Stimulated activated CD4-positive, alpha-beta T cell treated with anti-CD3 and anti-CD28 coated beads, Interleukin-1b, Interleukin-23, amount 100 ng/mL, for 48 hours (primary cell): ENCODE results near the gene TSPEAR.

ENCODE experiments used
- DNase-seq: peaks from one replicate; pipeline ENCODE4 v3.0.0-alpha.2; 2020

Gene TSPEAR

DNA sequence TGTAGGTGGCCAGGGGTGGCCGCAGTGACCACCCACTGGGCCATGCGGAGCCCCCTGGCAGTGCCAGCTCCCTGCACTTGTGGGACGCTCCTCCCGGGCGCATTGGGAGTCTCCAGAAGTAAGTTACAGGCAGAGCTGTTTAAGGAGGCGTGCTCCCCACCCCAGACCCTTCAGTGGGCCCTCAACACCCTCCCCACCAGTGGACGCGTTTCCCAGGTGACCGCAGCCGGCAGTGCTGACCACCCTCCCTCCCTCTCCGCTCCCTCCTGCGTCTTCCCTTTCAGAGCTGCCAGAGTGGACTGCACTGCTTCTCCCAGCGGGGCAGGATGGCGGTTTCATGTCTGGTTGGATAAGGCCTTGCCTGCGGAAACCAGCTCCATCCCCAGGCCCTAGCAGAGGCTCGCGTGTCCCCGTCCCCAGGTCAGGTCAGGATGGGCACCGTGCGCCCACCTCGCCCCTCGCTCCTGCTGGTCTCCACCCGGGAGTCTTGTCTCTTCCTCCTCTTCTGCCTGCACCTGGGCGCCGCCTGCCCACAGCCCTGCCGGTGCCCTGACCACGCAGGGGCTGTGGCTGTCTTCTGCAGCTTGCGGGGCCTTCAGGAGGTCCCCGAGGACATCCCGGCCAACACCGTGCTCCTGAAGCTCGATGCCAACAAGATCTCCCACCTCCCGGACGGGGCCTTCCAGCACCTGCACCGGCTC is 255.0 kb downstream of the TSPEAR start:
- DNase-seq = no peak

DNA sequence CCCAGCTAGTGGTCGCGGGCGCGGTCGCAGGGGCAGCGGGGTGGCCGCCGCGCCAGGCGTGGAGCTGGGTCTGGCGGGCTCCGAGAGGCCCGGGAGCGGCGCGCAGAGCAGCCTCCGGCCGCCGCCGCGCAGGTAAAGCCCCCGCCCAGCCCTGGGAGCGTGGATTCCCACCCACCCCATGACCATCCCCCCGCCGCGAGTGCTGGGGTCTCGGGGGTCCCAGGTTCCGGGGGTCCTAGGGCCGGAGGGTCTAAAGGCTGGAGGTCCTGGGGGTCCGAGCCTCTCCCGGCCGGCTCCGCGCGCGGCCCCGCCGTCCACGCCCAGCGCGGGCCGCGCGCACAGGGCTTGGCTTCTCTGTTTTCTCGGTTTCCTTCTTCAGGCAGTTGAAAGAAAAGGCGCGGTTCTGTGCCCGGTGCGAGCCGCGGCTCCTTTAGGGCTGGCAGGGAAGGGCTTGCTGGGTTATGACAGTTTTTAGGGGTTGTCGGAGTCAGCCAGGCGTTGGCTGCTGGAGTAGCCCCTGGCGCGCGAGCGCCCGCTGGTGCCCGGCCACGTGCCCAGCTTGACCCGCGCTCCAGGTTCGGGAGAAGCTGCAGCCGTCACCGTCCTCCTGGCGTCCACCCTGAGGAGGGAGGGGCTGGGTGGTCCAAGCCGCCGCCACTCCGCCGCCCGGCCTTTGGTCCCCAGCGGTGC is 255.7 kb downstream of the TSPEAR start:
- DNase-seq = peak; percentile 25

DNA sequence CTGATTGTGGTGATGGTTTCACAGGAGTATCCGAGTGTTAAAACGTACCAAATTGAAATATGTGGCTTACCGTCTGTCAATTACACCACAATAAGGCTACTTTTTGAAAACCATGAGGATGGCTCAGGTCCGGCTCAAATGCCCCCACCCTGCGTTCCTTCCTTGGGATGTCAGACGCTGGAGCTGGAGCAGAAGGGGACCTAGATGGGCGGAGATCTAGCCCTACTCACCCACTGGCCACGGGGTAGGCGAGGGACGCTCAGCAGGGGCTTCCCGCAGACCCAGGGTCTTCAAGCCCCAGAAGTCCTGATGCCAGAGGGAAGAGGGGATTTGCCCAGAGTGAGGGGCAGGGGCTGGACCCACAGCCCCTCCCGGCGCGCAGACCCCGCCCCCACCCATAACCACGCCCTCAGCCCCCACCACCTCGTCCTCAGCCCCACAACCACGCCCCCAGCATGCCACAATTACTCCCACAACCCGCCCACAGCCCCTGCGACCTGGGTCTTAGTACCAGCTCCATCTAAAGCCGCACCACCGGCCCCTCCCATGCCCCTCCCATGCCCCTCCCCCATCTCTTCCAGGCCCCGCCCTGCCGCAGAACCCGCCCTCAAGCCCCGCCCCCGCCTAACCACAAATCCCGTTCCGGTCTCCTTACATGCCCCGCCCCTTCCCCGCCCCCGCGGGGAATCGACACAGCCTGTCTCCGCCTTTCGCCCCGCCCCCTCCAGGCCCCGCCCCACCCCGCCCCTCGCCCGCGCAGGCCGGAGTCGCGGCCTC is 256.4 kb downstream of the TSPEAR start, which contains the start of gene LRRC3:
Gene LRRC3, plus strand, starts transcription at position 764 of the 777 bp plus-strand sequence. CDS start 1,135 bp downstream, outside the sequence.
- DNase-seq = peak; percentile 85

DNA sequence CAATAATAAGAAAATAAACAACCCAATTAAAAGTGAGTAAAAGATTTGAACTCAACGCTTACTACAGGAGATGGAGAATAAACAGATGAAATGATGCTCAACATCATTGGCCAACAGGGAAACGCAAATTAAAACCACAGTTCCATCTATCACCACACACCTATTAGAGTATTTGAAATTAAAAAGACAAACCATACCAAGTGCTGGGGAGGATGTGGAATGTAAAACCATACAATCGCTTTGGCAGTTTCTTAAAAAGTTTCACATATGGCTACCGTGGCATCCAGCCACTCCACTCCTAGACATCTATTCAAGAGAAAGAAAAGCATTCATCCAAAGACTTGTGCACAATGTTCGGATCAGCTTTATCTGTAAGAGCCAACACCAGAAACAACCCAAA is 257.3 kb downstream of the TSPEAR start:
- DNase-seq = no peak

DNA sequence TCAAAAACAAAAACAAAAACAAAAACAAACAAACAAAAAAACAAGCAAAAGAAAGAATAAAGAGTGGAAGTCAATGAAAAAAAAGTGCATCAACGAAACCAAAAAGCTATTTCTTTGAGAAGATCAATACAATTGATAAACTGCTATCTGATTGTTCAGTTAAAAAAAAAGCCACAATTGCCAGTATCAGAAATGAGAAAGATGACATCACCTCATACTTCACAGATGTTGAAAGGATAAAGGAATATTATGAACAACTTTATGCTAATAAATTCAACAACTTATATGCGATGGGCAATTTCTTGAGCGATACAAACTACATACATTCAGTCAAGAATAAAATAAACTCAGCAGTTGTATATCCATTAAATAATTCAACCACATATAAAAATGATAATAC is 258.3 kb downstream of the TSPEAR start:
- DNase-seq = no peak

DNA sequence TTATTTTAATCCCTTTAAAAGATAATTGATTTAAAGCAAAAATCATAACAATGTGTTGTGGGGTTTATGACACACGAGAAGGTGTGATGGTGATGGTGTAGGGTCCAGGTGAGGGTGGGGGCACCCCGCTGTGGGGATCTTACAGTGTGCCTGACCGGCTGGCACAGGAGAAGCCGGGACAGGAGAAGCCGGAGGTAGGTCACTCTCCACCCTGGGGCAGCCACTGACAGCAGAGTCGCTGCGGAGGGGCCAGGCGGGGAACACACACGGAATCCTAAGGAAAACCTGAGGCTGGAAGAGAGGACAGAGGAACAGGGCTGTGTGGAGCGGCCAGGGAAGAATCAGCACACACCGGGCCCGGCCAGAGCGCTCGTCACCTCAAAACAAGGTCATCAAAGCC is 260.4 kb downstream of the TSPEAR start:
- DNase-seq = no peak

DNA sequence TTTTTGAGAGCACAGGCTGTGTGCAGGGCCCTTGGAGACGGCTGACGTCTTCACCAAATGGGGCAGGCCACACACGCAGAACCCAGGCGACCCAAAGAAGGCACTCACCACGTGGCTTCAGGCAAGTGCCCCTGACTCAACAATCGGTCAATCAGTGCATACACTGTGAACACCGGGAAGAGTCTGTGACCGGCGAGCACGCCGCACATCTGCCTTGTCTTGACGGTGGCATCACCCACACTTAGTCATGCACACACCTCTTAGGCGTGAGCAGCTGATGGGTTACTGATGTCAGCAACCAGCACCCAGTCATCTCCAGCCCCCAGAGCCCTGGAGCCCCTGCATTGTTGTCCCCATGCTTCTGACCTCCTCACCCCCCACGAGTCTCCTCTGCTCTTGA is 261.0 kb downstream of the TSPEAR start:
- DNase-seq = no peak

DNA sequence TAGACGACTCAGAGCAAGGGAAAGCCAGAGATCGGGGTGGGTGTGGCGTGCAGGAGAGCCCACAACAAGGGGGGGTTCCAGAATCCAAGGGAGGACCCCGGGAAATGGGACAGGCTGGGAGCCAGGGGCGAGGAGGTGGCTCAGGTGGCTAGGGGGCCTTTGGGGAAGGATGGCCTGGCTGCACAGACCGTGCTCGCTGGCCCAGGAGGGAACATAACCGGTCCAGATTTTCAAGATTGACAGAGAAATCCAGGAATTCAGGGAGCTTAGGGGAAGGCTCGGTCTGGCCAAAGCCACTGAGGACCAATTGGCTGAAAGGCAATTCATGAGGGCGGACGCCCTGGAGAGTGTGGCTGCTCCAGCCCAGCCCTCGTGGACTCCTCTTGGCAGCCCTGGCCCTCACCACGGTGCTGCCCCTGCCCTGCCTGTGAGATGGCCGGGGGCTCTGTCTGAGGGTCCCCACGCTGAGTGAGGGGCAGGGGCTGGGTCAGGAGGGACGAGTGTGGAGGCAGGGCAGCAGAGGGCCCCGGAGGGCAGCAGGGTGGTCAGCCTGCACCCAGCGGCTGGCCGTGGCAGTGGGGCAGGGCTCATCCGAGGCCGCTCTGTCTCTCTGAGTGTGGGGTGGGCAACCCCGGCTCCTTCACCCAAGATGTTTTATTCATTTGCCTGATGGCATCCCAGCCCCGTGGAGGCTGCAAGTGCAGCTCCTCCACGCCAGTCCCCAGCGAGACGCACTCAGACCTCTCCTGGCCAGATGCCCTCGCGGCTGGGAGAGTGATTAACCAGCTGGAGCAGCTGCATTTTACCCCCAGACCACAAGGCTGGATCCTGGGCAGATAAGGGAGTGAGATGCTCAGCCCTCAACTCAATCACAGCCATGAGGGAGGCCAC is 261.7 kb downstream of the TSPEAR start:
- DNase-seq = no peak

DNA sequence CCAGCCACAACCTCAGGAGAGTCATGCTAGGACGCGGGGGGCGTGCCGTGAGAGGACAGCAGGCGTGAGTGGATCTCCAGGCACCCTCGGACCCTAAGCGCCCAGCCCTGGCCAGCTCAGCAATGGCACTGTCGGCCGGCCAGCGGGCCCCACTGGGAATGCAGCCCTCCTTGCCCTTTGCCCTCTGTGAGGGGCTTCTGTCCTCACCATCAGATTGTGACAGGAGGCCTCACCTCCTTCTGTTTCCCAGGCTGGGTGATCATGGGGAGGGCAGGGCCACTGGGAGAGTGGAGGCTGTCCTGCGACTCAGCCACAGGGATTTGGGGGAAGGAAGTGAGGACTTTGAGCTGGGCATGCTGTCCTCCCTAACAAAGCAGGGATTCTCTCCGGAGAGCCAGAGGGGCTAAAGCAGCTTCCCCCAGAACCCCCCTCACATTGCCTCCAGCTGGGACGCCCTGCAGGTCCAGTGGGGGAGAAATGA is 262.7 kb downstream of the TSPEAR start:
- DNase-seq = no peak
